SH-SY5Y (cell line): ENCODE results near the gene PLEKHA6.

ENCODE experiments used
- GATA2 ChIP-seq: IDR thresholded peaks from 2 replicates; pipeline ENCODE4 v1.6.1; 2011; ENCODE audit warnings: mild to moderate bottlenecking, low read depth, low read length
- GATA3 ChIP-seq: IDR thresholded peaks from 2 replicates; pipeline ENCODE4 v1.6.1; 2011; ENCODE audit warnings: low read depth, mild to moderate bottlenecking, low read length, moderate library complexity

- no peak for TF ChIP-seq GATA2
- no peak for TF ChIP-seq GATA3
Measured at GRCh38 chr1:204225841-204226735, 133.6 kb downstream of the PLEKHA6 start.
